PC-3 (cell line): ENCODE results near the gene SLC18B1. TPM values are rescaled to one million over a fixed set of nuclear protein-coding genes. Genes with fewer than 3 reads are reported as not detected.

Experiments
- ATAC-seq: fragments of 200-7000 bp; cut with Tn5 transposase; 2 replicates; pipeline ENCODE4 v1.9.1; 2020; ENCODE audit warnings: mild to moderate bottlenecking, moderate library complexity
- BruUV-seq: library from RNA; stranded (reverse); fragments of 400-500 nt; replicated peaks from 2 replicates; lab custom pipeline; 2021; lab: Mats Ljungman, UMichigan
- CTCF ChIA-PET: fragments of 300-600 bp; sonication (Branson Sonifier 250); formaldehyde crosslinking; loops from one replicate; lab custom pipeline; 2022; ENCODE audit warnings: antibody characterized with exemption; lab: Charles Lee
- POLR2A ChIA-PET: fragments of 300-600 bp; sonication (Branson Sonifier 250); formaldehyde crosslinking; loops from one replicate; lab custom pipeline; 2022; ENCODE audit warnings: antibody characterized with exemption; ENCODE audit not compliant: unreplicated experiment; lab: Charles Lee
- DNase-seq: peaks from one replicate; pipeline ENCODE4 v3.0.0-alpha.2; 2015
- H2AFZ ChIP-seq: fragments of 300-600 bp; sonication (generic); 2 replicates; pipeline ENCODE4 v1.6.0; 2016; ENCODE audit warnings: antibody characterized with exemption, low read length
- H3F3A ChIP-seq: fragments of 300-600 bp; sonication (generic); one replicate; pipeline ENCODE4 v1.6.0; 2017; ENCODE audit warnings: antibody characterized with exemption, low read length, control low read depth, mild to moderate bottlenecking; ENCODE audit not compliant: unreplicated experiment
- H3K27ac ChIP-seq: fragments of 300-600 bp; sonication (generic); 2 replicates; pipeline ENCODE4 v1.5.1; 2016; ENCODE audit warnings: mild to moderate bottlenecking, low read length
- H3K27me3 ChIP-seq: fragments of 300-600 bp; sonication (generic); 2 replicates; pipeline ENCODE4 v1.6.1; 2016; ENCODE audit warnings: low read length, mixed read lengths
- H3K36me3 ChIP-seq: fragments of 300-600 bp; sonication (generic); 2 replicates; pipeline ENCODE4 v1.6.1; 2016; ENCODE audit warnings: low read depth, mixed run types, low read length, mixed read lengths
- H3K4me1 ChIP-seq: fragments of 300-600 bp; sonication (generic); 2 replicates; pipeline ENCODE4 v1.5.1; 2016; ENCODE audit warnings: low read length; ENCODE audit not compliant: insufficient read depth
- H3K4me2 ChIP-seq: fragments of 300-600 bp; sonication (generic); 2 replicates; pipeline ENCODE4 v1.6.0; 2016; ENCODE audit warnings: low read length
- H3K4me3 ChIP-seq: fragments of 300-600 bp; sonication (generic); 2 replicates; pipeline ENCODE4 v1.5.1; 2016; ENCODE audit warnings: mild to moderate bottlenecking, low read length, mixed read lengths
- H3K79me2 ChIP-seq: fragments of 300-600 bp; sonication (generic); 2 replicates; pipeline ENCODE4 v1.6.1; 2017; ENCODE audit warnings: low read length, mixed read lengths
- H3K9ac ChIP-seq: fragments of 300-600 bp; sonication (generic); 2 replicates; pipeline ENCODE4 v1.6.0; 2016; ENCODE audit warnings: mild to moderate bottlenecking, low read length
- H3K9me2 ChIP-seq: fragments of 300-600 bp; sonication (generic); replicated peaks from 2 replicates; pipeline ENCODE4 v1.6.1; 2016; ENCODE audit warnings: mixed run types, low read length, mixed read lengths
- H3K9me3 ChIP-seq: fragments of 300-600 bp; sonication (generic); 2 replicates; pipeline ENCODE4 v1.6.1; 2016; ENCODE audit warnings: low read length, mixed read lengths
- H4K20me1 ChIP-seq: fragments of 300-600 bp; sonication (generic); 2 replicates; pipeline ENCODE4 v1.6.1; 2016; ENCODE audit warnings: low read length, mixed read lengths
- CTCF ChIP-seq: fragments of 300-600 bp; sonication (generic); conservative IDR thresholded peaks from 2 replicates; pipeline ENCODE4 v1.5.1; 2017; ENCODE audit warnings: antibody characterized with exemption, low read depth, mild to moderate bottlenecking, low read length
- EZH2 ChIP-seq: fragments of 300-600 bp; sonication (generic); IDR thresholded peaks from one replicate; pipeline ENCODE4 v1.6.1; 2017; ENCODE audit warnings: antibody characterized with exemption, mild to moderate bottlenecking, low read length; ENCODE audit not compliant: unreplicated experiment
- EZH2phosphoT487 ChIP-seq: fragments of 300-600 bp; sonication (generic); IDR thresholded peaks from 2 replicates; pipeline ENCODE4 v1.6.1; 2018; ENCODE audit warnings: mild to moderate bottlenecking, antibody characterized with exemption, low read length, borderline replicate concordance
- intact Hi-C: fragments of 100-400 bp; cut with micrococcal nuclease; formaldehyde crosslinking; loops from 2 replicates; pipeline ENCODE4 v1.9.0; 2023
- total RNA-seq: library from RNA; depleted of rRNA; stranded (reverse); fragments of >200 nt; gene quantifications from 2 replicates; pipeline ENCODE4 v1.2.3, GENCODE V29; 2014

SLC18B1 gene
- total RNA-seq, 1 experiment from 2014 or later = 8.4 TPM

DNA sequence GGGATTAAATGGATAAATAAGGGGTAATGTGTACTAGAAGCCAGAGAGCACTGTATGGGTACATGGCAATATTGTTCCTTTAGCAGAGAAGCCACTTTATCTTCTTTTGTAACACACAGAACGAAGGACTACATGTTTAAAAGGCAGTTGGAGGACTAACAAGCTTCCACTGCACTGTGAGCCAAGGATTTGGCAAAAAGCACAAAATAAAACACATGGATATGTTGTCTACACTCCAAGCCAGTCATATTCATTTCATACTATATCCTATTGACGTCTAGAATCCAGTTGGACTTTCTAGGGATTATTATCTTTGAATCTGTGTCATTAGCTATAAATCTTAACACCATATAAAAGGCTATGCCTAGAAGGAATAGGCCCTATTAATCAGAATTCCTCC is 3.0 kb downstream of the SLC18B1 start:
- Histone ChIP-seq H3K4me3 (no peak overlapping the region), H3F3A (no peaks in the 10 kb centered on the region), H2AFZ (no peak overlapping the region), H3K4me2 (no peak overlapping the region), H3K9me3 (no peaks in the 10 kb centered on the region), H3K9me2 (no peaks in the 10 kb centered on the region), H4K20me1 (no peaks in the 10 kb centered on the region), H3K36me3 (no peaks in the 10 kb centered on the region), H3K27ac (no peak overlapping the region), H3K4me1 (no peaks in the 10 kb centered on the region), H3K79me2 (peaks cover 10% of the 10 kb centered on the region), H3K9ac (no peak overlapping the region), H3K27me3 (no peaks in the 10 kb centered on the region)
- ChIA-PET CTCF (no interaction called here), POLR2A (no interaction called here)
- DNase-seq (no peak), ATAC-seq (no peak)
- TF ChIP-seq CTCF (no peak), EZH2 (no peak), EZH2phosphoT487 (no peak)
- intact Hi-C loops = loop anchor here (10.0 kb wide), 1 partner anchor 271 kb away; no protein-coding TSS in a partner anchor
- no TSS peak for BruUV-seq

- DNase-seq = no peak
- H3K4me3 ChIP-seq = no peak overlapping the region
- no peak overlapping the region for H2AFZ ChIP-seq
- no peak overlapping the region for H3K4me2 ChIP-seq
- no peaks in the 10 kb centered on the region for H3K27me3 ChIP-seq
- H3K9ac ChIP-seq = no peak overlapping the region
- peaks cover 2% of the 10 kb centered on the region for H3K79me2 ChIP-seq
- H3K9me3 ChIP-seq = no peaks in the 10 kb centered on the region
- H3K27ac ChIP-seq = no peak overlapping the region
- H3F3A ChIP-seq = no peaks in the 10 kb centered on the region
- no TSS peak for BruUV-seq
- no peaks in the 10 kb centered on the region for H3K9me2 ChIP-seq
- intact Hi-C loops = loop anchor here (10.0 kb wide), 1 partner anchor 268 kb away; no protein-coding TSS in a partner anchor
- no peaks in the 10 kb centered on the region for H3K4me1 ChIP-seq
- no peak for TF ChIP-seq CTCF
- TF ChIP-seq EZH2 = no peak
- TF ChIP-seq EZH2phosphoT487 = no peak
- H3K36me3 ChIP-seq = no peaks in the 10 kb centered on the region
- no peak for ATAC-seq
- POLR2A ChIA-PET = no interaction called here
- no peaks in the 10 kb centered on the region for H4K20me1 ChIP-seq
- CTCF ChIA-PET = no interaction called here
These were observed 5.9 kb downstream of the SLC18B1 start for GRCh38 chr6:132792510-132792909.

GRCh38 chr6:132790450-132790849 is 8.0 kb downstream of the SLC18B1 start:
- no peak overlapping the region for H3K4me3 ChIP-seq
- BruUV-seq = no TSS peak
- no peaks in the 10 kb centered on the region for H3K79me2 ChIP-seq
- H3K4me2 ChIP-seq = no peak overlapping the region
- H2AFZ ChIP-seq = no peak overlapping the region
- no peaks in the 10 kb centered on the region for H3K36me3 ChIP-seq
- CTCF ChIA-PET = no interaction called here
- no peak for ATAC-seq
- no peaks in the 10 kb centered on the region for H3K4me1 ChIP-seq
- H4K20me1 ChIP-seq = no peaks in the 10 kb centered on the region
- no peaks in the 10 kb centered on the region for H3K27me3 ChIP-seq
- POLR2A ChIA-PET = no interaction called here
- no peaks in the 10 kb centered on the region for H3K9me2 ChIP-seq
- H3K9ac ChIP-seq = no peak overlapping the region
- TF ChIP-seq EZH2 = no peak
- TF ChIP-seq EZH2phosphoT487 = no peak
- no peak for TF ChIP-seq CTCF
- no peaks in the 10 kb centered on the region for H3K9me3 ChIP-seq
- intact Hi-C loops = loop anchor here (10.0 kb wide), 1 partner anchor 266 kb away; no protein-coding TSS in a partner anchor
- no peaks in the 10 kb centered on the region for H3F3A ChIP-seq
- DNase-seq = no peak
- no peak overlapping the region for H3K27ac ChIP-seq
